Measurements from ENCODE around the gene UBTF.
A peak's percentile ranks its signal among the peaks of the same experiment; 100 is the strongest.

Gene UBTF

GRCh38 chr17:44219616-44220212, at the start of gene UBTF:
Gene UBTF (minus strand): TSS chr17:44219675. CDS start chr17:44218229, 1,446 bp downstream.
- TF ChIP-seq, protein P1, sequence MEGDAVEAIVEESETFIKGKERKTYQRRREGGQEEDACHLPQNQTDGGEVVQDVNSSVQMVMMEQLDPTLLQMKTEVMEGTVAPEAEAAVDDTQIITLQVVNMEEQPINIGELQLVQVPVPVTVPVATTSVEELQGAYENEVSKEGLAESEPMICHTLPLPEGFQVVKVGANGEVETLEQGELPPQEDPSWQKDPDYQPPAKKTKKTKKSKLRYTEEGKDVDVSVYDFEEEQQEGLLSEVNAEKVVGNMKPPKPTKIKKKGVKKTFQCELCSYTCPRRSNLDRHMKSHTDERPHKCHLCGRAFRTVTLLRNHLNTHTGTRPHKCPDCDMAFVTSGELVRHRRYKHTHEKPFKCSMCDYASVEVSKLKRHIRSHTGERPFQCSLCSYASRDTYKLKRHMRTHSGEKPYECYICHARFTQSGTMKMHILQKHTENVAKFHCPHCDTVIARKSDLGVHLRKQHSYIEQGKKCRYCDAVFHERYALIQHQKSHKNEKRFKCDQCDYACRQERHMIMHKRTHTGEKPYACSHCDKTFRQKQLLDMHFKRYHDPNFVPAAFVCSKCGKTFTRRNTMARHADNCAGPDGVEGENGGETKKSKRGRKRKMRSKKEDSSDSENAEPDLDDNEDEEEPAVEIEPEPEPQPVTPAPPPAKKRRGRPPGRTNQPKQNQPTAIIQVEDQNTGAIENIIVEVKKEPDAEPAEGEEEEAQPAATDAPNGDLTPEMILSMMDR (IDR thresholded peaks at IDR 0.05; ENCODE audit: low read depth, low read length, missing control alignments) = peak; percentile 2
- Histone ChIP-seq H3K27ac (peak within 1 kb of the TSS; percentile 86), H3K36me3 (replicated peaks) (peaks cover 25% of the 10 kb centered on the region), H3K4me3 (ENCODE audit: low read depth, low read length) (peak within 1 kb of the TSS; percentile 82), H3K27me3 (replicated peaks) (no peaks in the 10 kb centered on the region)
- DNase-seq = peak; percentile 36
- in situ Hi-C loops (cut with HindIII; ENCODE audit: low pct_ligation_motif_present, low sequenced_read_pairs) = no loop called here

DNA sequence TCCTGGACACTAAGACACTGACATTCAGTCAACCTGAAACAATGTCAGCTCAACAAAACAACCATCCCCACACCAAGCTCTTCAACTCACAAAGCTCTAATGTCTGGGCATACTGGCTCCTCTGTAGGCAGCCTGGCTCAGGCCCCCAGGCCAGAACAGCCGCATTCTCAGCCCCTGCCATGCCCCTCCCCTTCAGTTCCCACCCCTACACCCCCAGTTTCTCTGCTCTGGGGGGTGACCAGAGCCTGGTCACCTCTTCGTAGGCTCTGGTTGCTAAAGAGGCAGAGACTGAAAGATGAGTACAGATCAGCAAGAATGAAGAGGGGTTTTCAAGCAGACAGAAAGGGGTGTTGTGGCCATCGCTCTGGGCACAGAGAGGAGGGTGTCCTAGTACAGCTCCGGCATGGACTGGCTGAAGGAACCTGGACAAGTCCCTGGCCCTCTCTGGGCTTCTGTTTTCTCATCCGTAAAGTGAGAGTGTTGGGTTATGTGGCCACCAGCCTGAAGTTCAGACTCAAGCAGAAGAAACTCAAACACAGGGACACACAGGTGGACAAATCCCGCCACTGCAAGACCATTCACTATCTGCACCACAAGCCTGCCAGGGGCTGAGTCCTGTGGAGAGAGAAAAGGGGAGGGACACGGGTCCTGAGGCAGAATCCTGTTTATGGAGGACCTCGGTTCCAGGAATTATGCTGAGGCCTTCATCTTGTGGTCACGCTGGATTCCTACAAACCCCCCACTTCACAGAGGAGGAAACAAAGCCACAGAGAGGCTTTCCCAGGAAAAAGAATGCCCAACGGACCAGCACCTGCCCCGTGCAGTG, 49.4 kb upstream of the UBTF start:
- TF ChIP-seq, protein P1 (IDR thresholded peaks at IDR 0.05; ENCODE audit: low read depth, low read length, missing control alignments) = no peak
- in situ Hi-C loops (cut with HindIII; ENCODE audit: low pct_ligation_motif_present, low sequenced_read_pairs) = no loop called here
- no peak for DNase-seq
- Histone ChIP-seq H3K4me3 (ENCODE audit: low read depth, low read length) (no peak overlapping the region), H3K27me3 (replicated peaks) (no peaks in the 10 kb centered on the region), H3K36me3 (replicated peaks) (no peaks in the 10 kb centered on the region), H3K27ac (no peak overlapping the region)

GRCh38 chr17:44267818-44268490, 48.5 kb upstream of the UBTF start, which contains the start of gene SLC4A1:
Gene SLC4A1 (minus strand): TSS chr17:44268135. CDS start chr17:44262866, 5,269 bp downstream.
- DNase-seq = no peak
- TF ChIP-seq, protein P1 (IDR thresholded peaks at IDR 0.05; ENCODE audit: low read depth, low read length, missing control alignments) = no peak
- in situ Hi-C loops (cut with HindIII; ENCODE audit: low pct_ligation_motif_present, low sequenced_read_pairs) = no loop called here
- Histone ChIP-seq H3K36me3 (replicated peaks) (no peaks in the 10 kb centered on the region), H3K4me3 (ENCODE audit: low read depth, low read length) (no peak within 1 kb of the TSS), H3K27ac (no peak within 1 kb of the TSS), H3K27me3 (replicated peaks) (no peaks in the 10 kb centered on the region)

GRCh38 chr17:44267165-44267455, 47.6 kb upstream of the UBTF start:
- Histone ChIP-seq H3K27me3 (replicated peaks) (no peaks in the 10 kb centered on the region), H3K27ac (no peak overlapping the region), H3K4me3 (ENCODE audit: low read depth, low read length) (no peak overlapping the region), H3K36me3 (replicated peaks) (no peaks in the 10 kb centered on the region)
- TF ChIP-seq, protein P1 (IDR thresholded peaks at IDR 0.05; ENCODE audit: low read depth, low read length, missing control alignments) = no peak
- no peak for DNase-seq
- in situ Hi-C loops (cut with HindIII; ENCODE audit: low pct_ligation_motif_present, low sequenced_read_pairs) = no loop called here

- TF ChIP-seq, protein P1 (IDR thresholded peaks at IDR 0.05; ENCODE audit: low read depth, low read length, missing control alignments) = peak; percentile 6
- in situ Hi-C loops (cut with HindIII; ENCODE audit: low pct_ligation_motif_present, low sequenced_read_pairs) = no loop called here
Measured at GRCh38 chr17:44266402-44267164, 47.1 kb upstream of the UBTF start.

More at GRCh38 chr17:44266402-44267164, 47.1 kb upstream of the UBTF start:
- no peak for DNase-seq
- Histone ChIP-seq H3K36me3 (replicated peaks) (no peaks in the 10 kb centered on the region), H3K27me3 (replicated peaks) (no peaks in the 10 kb centered on the region), H3K4me3 (ENCODE audit: low read depth, low read length) (no peak overlapping the region), H3K27ac (no peak overlapping the region)

Measured in brain microvascular endothelial cell (primary cell).